ENCODE measurements around the gene ZCCHC7.
A peak's percentile ranks its signal among the peaks of the same experiment; 100 is the strongest.
"Not testable (repeated sequence)": the region's sequence is repeated elsewhere in the genome, so short reads cannot be mapped to it uniquely, and the experiment has no call there.

The ZCCHC7 gene

GRCh38 chr9:37259951-37260350, 139.6 kb downstream of the ZCCHC7 start:
- DNase-seq, result no peak

GRCh38 chr9:37262410-37262809, 142.0 kb downstream of the ZCCHC7 start:
- DNase-seq, result peak; percentile 5 to 11

DNA sequence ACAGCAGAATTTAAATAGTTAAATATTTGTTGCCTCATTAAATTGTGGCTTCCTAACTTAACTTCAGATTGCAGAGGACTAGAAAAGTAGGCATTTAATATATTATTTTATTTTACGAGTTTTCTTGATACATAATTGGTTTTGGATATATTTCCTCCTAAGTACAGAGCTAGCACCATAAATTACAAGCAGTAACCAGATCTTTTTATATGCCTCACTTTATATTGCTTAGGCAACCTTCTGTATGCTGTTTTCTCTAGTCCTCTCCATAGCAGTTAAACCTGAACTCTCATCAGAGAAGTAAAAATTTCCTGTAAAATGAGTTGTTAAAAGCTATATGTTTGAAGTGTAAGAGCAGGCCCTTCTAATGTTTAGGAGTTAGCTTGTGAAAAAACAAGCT, 144.2 kb downstream of the ZCCHC7 start:
- DNase-seq, result no peak

DNA sequence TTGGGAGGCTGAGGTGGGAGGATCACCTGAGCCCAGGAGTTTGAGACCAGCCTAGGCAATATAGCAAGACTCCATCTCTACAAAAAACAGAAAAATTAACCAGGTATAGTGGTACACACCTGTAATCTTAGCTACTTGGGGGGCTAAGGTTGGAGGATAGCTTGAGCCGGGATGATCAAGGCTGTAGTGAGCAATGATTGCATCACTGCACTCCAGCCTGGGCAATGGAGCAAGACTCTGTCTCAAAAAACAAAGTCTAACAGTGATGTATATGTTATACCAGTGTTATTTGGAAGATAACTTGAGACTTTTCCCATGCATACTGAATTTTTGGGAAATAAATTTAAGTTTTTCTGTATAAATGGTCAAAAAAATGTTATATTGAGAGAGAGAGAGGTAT, 146.3 kb downstream of the ZCCHC7 start:
- DNase-seq, result no peak

- no peak for DNase-seq
Observed at GRCh38 chr9:37269221-37269620, 148.8 kb downstream of the ZCCHC7 start.

DNA sequence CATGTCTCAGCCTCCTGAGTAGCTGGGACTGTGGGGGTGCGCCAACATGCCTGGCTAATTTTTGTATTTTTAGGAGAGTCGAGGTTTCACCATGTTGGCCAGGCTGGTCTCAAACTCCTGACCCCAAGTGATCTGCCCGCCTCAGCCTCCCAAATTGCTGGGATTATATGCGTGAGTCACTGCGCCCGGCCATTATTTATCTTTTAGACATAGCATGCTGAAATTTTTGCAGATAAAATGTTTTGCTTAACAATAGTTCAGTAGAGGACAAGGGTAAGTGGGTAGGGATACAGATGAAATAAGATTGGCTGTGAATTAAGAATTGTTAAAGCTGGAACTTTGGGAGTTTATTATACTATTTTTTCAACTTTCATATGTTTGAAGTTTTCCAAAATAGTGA, 151.3 kb downstream of the ZCCHC7 start:
- no peak for DNase-seq

DNA sequence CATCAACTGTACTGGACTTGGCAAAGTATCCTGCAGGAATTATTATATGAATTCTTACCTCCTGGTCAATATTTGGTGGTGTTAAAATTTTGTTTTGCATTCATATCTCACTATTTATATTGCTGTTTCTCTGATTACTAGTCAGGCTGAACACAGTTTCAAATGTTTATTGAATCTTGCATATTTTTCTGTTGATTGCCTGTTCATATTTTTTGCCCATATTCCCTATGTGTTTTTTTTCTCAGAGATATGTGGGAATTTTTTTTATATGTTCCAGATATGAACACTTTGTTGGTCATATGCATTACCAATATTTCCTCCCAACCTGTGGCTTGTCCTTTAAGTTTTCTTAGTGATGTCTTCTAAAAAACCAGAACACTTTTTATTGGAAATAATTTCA, 153.2 kb downstream of the ZCCHC7 start:
- no peak for DNase-seq

GRCh38 chr9:37281541-37281940, 161.2 kb downstream of the ZCCHC7 start:
- DNase-seq, result no peak

DNA sequence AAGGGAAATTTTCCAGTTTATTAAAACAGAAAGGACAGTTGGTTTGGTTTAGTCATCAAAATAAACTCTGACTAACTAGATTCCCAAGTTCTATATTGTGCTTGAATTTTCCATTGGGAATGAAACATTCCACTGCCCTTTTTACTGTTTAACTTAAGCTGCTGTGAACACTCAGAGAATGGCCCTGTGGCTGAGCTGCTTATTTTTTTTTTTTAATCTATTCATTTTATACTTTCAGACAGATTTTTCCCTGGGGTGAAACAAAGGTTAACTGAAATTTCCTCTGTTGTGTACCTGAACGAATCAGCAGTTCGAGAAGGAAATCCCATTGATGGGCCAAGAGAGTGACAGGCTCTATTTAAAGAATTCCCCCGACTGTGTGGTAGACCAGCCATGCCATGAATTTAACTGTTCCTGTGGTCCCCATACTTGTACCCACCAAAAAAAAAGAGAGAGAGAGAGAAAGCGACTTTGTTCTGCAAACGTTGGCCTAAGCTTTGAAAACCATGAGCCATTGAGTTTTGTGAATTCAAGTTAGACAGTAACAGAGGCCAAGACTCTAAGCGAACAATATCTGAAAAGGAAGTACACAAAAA, 163.5 kb downstream of the ZCCHC7 start:
- DNase-seq, result no peak

DNA sequence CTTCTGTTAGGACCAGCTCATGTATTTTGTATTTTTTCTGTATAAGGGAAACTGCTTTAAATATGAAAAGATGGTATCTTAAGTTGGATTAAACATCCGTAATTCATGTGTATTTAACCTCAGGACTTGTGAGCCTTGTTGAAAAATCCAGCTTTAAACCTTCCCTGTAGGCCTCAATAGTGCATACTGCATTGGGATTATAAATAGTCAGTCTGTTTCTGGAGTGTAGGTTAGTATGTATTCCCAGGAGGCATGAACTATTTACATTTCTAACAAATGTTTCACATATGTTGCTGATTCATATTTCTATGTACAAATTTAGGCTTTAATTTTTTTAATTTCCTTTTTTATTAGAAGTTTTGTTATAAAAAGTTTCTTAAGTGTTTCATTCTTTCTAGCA, 164.3 kb downstream of the ZCCHC7 start:
- no peak for DNase-seq

GRCh38 chr9:37286530-37287175, 166.3 kb downstream of the ZCCHC7 start:
- DNase-seq, result no peak

GRCh38 chr9:37287317-37287716, 166.9 kb downstream of the ZCCHC7 start:
- no peak for DNase-seq

- no peak for DNase-seq
Observed at GRCh38 chr9:37289631-37290030, 169.3 kb downstream of the ZCCHC7 start.

GRCh38 chr9:37290366-37290939, 170.1 kb downstream of the ZCCHC7 start:
- no peak for DNase-seq

- DNase-seq, result no peak
Observed at GRCh38 chr9:37290940-37291485, 170.6 kb downstream of the ZCCHC7 start.

DNA sequence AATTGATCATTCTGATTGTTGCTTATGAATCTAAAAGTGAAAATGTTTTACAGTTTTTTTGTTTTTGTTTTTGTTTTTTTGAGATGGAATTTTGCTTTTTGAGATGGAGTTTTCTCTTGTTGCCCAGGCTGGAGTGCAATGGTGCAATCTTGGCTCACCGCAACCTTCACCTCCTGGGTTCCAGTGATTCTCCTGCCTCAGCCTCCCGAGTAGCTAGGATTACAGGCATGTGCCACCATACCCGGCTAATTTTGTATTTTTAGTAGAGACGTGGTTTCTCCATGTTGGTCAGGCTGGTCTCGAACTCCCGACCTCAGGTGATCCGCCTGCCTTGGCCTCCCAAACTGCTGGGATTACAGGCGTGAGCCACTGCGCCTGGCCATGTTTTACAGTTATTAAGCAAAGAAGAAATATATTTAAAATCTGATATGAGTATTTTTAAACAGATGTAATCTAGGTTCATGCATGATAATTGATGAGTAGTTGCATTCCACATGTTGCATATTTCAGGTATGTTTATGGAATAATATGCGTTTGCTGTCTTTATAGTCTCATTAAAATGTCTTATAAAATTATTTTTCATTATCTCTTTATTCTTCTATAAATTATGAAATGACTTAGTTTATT, 171.4 kb downstream of the ZCCHC7 start:
- not testable (repeated sequence) for DNase-seq

GRCh38 chr9:37292896-37293295, 172.5 kb downstream of the ZCCHC7 start:
- DNase-seq, result no peak

- no peak for DNase-seq
Observed at GRCh38 chr9:37293664-37294524, 173.5 kb downstream of the ZCCHC7 start.

DNA sequence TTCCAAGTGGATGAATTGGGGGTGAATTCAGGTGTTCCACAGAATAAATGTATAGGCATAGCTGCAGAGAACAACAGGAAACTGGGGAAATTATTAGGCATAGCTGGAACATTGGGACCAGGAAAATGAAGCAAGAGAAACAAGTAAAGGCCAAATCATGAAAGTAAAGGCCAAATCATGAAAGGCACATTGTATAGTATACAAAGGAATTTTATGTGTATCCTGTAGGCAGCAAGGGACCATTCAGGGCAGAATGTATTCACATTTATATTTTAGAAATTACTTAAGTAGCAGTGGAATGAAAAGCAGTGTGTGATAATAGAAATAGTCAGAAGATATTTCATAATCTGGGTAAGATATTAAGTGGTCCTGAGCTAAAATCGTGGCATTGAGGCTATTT, 174.8 kb downstream of the ZCCHC7 start:
- no peak for DNase-seq

DNA sequence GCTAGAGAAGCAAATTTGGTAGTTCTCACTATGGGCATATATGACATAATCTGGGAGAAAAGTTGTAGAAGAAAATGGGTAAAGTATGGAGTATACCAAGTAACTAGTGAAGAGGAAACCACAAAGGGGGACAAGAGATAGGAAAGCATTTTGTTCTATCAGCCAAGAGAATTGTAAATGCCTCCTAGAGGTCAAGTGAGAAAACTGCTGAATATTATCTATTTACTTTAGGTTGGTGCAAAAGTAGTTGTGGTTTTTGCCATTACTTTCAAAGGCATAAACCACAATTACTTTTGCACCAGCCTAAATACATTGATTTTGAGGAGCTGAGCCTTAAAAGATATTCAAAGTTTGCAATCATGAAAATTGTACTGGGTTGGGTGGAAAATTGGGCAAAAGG, 175.4 kb downstream of the ZCCHC7 start:
- DNase-seq, result no peak

GRCh38 chr9:37297592-37297991, 177.2 kb downstream of the ZCCHC7 start:
- no peak for DNase-seq

DNA sequence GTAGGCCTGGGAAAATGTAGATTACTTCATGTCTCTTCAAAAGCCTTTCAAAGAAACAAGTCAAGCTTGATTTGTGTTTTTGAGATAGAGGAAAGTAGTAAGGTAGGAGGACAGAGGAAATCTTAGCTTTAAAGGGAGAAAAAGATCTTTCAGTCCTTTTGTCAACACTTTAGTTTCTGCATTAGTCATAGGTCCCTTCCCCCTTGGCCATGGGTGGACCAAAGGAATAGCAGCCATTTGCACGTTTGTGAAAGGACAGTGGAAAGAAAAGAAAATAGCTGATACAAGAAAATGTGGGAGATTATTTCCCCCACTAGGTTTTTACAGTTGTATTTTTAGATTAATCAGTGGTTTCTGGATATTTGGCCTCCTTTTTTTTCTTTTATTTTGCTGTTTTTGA, 180.2 kb downstream of the ZCCHC7 start:
- no peak for DNase-seq

All from hippocampal formation (tissue), 2 donors.